Trophoblast cell (in vitro differentiated cells and primary cell): ENCODE measurements around the gene KRT8.
A peak's percentile ranks its signal among the peaks of the same experiment; 100 is the strongest.

Source experiments
- DNase-seq, 2 donors: peaks; one replicate each; pipeline ENCODE4 v3.0.0-alpha.2; 2016
- H2AFZ ChIP-seq: 2 replicates; pipeline ENCODE4 v1.6.1; 2013; ENCODE audit warnings: low read length, moderate library complexity, mild to moderate bottlenecking; ENCODE audit not compliant: insufficient read depth, poor library complexity
- H2AK5ac ChIP-seq: 2 replicates; pipeline ENCODE4 v1.6.1; 2013; ENCODE audit warnings: mild to moderate bottlenecking, low read length
- H2BK120ac ChIP-seq: 2 replicates; pipeline ENCODE4 v1.6.1; 2013; ENCODE audit warnings: low read length, mild to moderate bottlenecking, moderate library complexity; ENCODE audit not compliant: insufficient read depth, poor library complexity
- H2BK12ac ChIP-seq: 2 replicates; pipeline ENCODE4 v1.6.1; 2013; ENCODE audit warnings: mild to moderate bottlenecking, low read length, moderate library complexity
- H2BK5ac ChIP-seq: 2 replicates; pipeline ENCODE4 v1.6.1; 2013; ENCODE audit warnings: low read length, low read depth, moderate library complexity, mild to moderate bottlenecking; ENCODE audit not compliant: poor library complexity
- H3K14ac ChIP-seq: 2 replicates; pipeline ENCODE4 v1.6.1; 2013; ENCODE audit warnings: mild to moderate bottlenecking, low read length
- H3K18ac ChIP-seq: 2 replicates; pipeline ENCODE4 v1.6.1; 2013; ENCODE audit warnings: mild to moderate bottlenecking, low read length
- H3K23ac ChIP-seq: 2 replicates; pipeline ENCODE4 v1.6.1; 2013; ENCODE audit warnings: low read length
- H3K27ac ChIP-seq: 2 replicates; pipeline ENCODE4 v1.5.1; 2013; ENCODE audit warnings: low read depth, mild to moderate bottlenecking, inconsistent platforms, low read length, moderate library complexity
- H3K27me3 ChIP-seq: 2 replicates; pipeline ENCODE4 v1.6.1; 2013; ENCODE audit warnings: inconsistent platforms, mild to moderate bottlenecking, low read length, moderate library complexity; ENCODE audit not compliant: insufficient read depth
- H3K36me3 ChIP-seq, 2 experiments: 1 replicate in 1 of 2; 2 replicates in 1 of 2; pipeline ENCODE4 v1.6.1; 2013; ENCODE audit warnings: low read length in 2 of 2, mild to moderate bottlenecking in 2 of 2, moderate library complexity in 1 of 2; ENCODE audit not compliant: insufficient read depth in 2 of 2, control insufficient read depth in 1 of 2
- H3K4ac ChIP-seq: 2 replicates; pipeline ENCODE4 v1.6.1; 2013; ENCODE audit warnings: low read depth, mild to moderate bottlenecking, low read length, moderate library complexity
- H3K4me1 ChIP-seq, 2 experiments: 1 replicate in 1 of 2; 2 replicates in 1 of 2; pipeline ENCODE4 v1.6.1; 2013; ENCODE audit warnings: low read length in 2 of 2, mild to moderate bottlenecking in 2 of 2, moderate library complexity in 1 of 2; ENCODE audit not compliant: insufficient read depth in 2 of 2, control insufficient read depth in 1 of 2
- H3K4me2 ChIP-seq: 2 replicates; pipeline ENCODE4 v1.6.1; 2013; ENCODE audit warnings: inconsistent platforms, mild to moderate bottlenecking, low read length, moderate library complexity
- H3K4me3 ChIP-seq: 2 replicates; pipeline ENCODE4 v1.5.1; 2013; ENCODE audit warnings: mild to moderate bottlenecking, low read depth, low read length, inconsistent platforms
- H3K79me1 ChIP-seq: one replicate; pipeline ENCODE4 v1.6.1; 2013; ENCODE audit warnings: low read length
- H3K79me2 ChIP-seq: 2 replicates; pipeline ENCODE4 v1.6.1; 2013; ENCODE audit warnings: low read length, mild to moderate bottlenecking; ENCODE audit not compliant: control insufficient read depth, insufficient read depth, poor library complexity
- H3K9ac ChIP-seq: 2 replicates; pipeline ENCODE4 v1.6.1; 2013; ENCODE audit warnings: mild to moderate bottlenecking, low read length
- H3K9me3 ChIP-seq: 2 replicates; pipeline ENCODE4 v1.6.1; 2013; ENCODE audit warnings: low read depth, mild to moderate bottlenecking, control low read depth, inconsistent platforms, low read length; ENCODE audit not compliant: insufficient read depth
- H4K12ac ChIP-seq: 2 replicates; pipeline ENCODE4 v1.6.1; 2013; ENCODE audit warnings: low read depth, mild to moderate bottlenecking, low read length, moderate library complexity
- H4K8ac ChIP-seq: 2 replicates; pipeline ENCODE4 v1.6.1; 2013; ENCODE audit warnings: low read depth, mild to moderate bottlenecking, low read length, moderate library complexity
- H4K91ac ChIP-seq: one replicate; pipeline ENCODE4 v1.6.1; 2013; ENCODE audit warnings: low read depth, mild to moderate bottlenecking, low read length, moderate library complexity
- WGBS: extraction: QIAGEN DNeasy Blood & Tissue Kit; methylation state at CpG from one replicate; pipeline ENCODE4 v1.1.7; 2013; ENCODE audit warnings: missing lambda C conversion rate; ENCODE audit not compliant: insufficient read length, insufficient coverage; ENCODE audit errors: extremely low coverage; 5-methylcytosine and 5-hydroxymethylcytosine counted together

Gene KRT8

DNA sequence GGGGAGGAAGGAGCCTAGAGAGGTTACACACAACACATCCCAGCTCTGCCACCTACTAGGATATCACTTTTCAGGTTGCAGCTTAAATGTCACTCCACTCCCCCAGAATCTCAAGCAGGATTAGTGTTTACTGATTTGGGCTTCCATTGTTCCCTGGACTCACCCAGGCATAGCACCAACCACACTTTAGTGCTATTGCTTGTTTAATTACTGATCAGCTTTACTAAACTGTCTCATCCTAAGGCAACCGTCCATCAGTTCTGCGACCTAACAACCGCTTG, 38.0 kb upstream of the KRT8 start:
- H3K18ac ChIP-seq: peak overlapping the region; percentile 96
- H4K91ac ChIP-seq: peak overlapping the region; percentile 100
- H3K79me2 ChIP-seq: peaks cover 25% of the 10 kb centered on the region
- peaks cover 0 to 3% of the 10 kb centered on the region in 2 experiments for H3K36me3 ChIP-seq
- H2AFZ ChIP-seq: no peak overlapping the region
- peak overlapping the region; percentile 100 for H2BK12ac ChIP-seq
- H3K4ac ChIP-seq: peak overlapping the region; percentile 77
- H3K27me3 ChIP-seq: no peaks in the 10 kb centered on the region
- H2BK5ac ChIP-seq: peak overlapping the region; percentile 59
- H2BK120ac ChIP-seq: peak overlapping the region; percentile 100
- H3K23ac ChIP-seq: no peak overlapping the region
- H4K8ac ChIP-seq: peak overlapping the region; percentile 31
- H4K12ac ChIP-seq: no peak overlapping the region
- H2AK5ac ChIP-seq: peak overlapping the region; percentile 93
- H3K4me3 ChIP-seq: no peak overlapping the region
- no CpG with 5 or more reads among the region's 3 CpGs for WGBS
- no peak overlapping the region for H3K27ac ChIP-seq
- H3K4me1 ChIP-seq: peaks cover 35 to 38% of the 10 kb centered on the region in 2 experiments
- no peak for DNase-seq
- H3K79me1 ChIP-seq: peaks cover 56% of the 10 kb centered on the region
- peak overlapping the region; percentile 94 for H3K14ac ChIP-seq
- no peaks in the 10 kb centered on the region for H3K9me3 ChIP-seq
- no peak overlapping the region for H3K9ac ChIP-seq
- no peak overlapping the region for H3K4me2 ChIP-seq

DNA sequence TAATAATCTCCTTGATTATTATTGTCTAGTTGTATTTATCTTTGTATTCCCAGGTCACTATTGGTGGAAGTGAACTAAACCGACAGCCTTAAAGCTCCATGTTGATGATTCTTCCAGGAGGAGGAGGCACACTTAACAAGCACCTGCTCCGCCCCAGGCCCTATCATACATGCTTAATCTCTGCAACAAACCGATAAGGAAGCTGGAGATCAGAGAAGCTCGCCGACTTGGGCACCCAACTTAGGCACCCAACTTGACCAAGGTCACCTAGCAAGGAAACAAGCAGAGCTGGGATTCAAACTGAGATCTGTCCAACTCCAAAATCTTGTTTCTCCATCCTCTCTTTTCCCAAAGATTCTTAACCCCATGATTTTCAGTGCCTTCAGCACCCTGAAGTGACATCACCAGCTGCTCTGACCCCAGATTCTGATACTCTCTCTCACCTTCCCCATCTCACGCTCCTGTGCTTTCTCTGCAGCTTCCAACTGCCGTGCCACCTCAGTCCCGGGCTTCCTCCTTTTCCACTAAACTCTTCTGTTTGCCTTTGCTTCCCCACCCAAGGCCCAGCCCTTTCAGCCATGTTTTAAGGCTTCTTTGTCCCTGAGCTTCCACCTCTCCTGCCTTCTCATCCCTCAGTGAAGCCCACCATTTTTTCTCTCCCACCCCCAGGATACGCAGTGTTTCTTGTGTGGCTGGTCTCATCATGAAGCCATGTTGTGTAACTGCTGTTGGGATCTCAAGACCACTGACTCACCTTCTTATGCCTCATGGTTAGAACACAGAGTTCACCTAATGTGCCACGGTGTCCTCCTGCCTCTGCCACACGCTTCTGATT, 37.4 kb upstream of the KRT8 start:
- Histone ChIP-seq H3K36me3 (peaks cover 0 to 3% of the 10 kb centered on the region in 2 experiments), H3K79me1 (peaks cover 52% of the 10 kb centered on the region), H2BK12ac (peak overlapping the region; percentile 100), H2AFZ (no peak overlapping the region), H2AK5ac (peak overlapping the region; percentile 49), H3K18ac (peak overlapping the region; percentile 36), H3K9ac (no peak overlapping the region), H3K9me3 (no peaks in the 10 kb centered on the region), H3K23ac (no peak overlapping the region), H4K12ac (no peak overlapping the region), H3K79me2 (peaks cover 23% of the 10 kb centered on the region), H3K14ac (peak overlapping the region; percentile 23), H3K4ac (peak overlapping the region; percentile 39), H3K4me2 (no peak overlapping the region), H2BK120ac (peak overlapping the region; percentile 50), H4K8ac (peak overlapping the region; percentile 5), H3K27me3 (no peaks in the 10 kb centered on the region), H3K4me3 (no peak overlapping the region), H3K4me1 (peaks cover 33 to 35% of the 10 kb centered on the region in 2 experiments), H4K91ac (peak overlapping the region; percentile 100), H3K27ac (no peak overlapping the region), H2BK5ac (peak overlapping the region; percentile 59)
- peak in 1 of 2 donors; percentile 40 for DNase-seq
- WGBS: no CpG with 5 or more reads among the region's 11 CpGs

DNA sequence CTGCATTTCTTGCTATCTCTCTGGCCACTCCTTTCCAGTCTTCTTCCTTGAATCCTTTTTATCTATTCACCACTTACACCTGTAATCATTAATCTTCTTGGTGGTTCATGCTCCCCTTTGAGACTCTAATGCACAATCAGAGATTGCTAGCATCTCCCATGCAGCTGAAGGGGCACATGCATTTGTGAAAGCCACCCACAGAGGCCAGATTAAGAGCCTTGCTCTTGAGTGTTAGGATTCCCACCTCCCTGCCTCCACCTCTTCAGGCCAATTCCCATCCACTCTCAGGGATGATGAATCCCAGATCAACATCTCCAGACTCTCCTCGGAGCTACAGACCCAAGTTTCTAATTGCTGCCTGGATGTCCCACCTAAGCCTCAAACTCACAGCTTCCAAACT, 24.7 kb upstream of the KRT8 start:
- Histone ChIP-seq H3K14ac (no peak overlapping the region), H2BK12ac (peak overlapping the region; percentile 6), H3K27ac (no peak overlapping the region), H3K79me2 (peaks cover 8% of the 10 kb centered on the region), H3K27me3 (no peaks in the 10 kb centered on the region), H2AK5ac (no peak overlapping the region), H2BK5ac (no peak overlapping the region), H2BK120ac (no peak overlapping the region), H3K4me2 (no peak overlapping the region), H3K9ac (no peak overlapping the region), H4K8ac (no peak overlapping the region), H2AFZ (no peak overlapping the region), H4K91ac (no peak overlapping the region), H3K4me3 (no peak overlapping the region), H3K9me3 (no peaks in the 10 kb centered on the region), H3K18ac (no peak overlapping the region), H3K4ac (no peak overlapping the region), H3K23ac (no peak overlapping the region), H3K79me1 (peaks cover 37% of the 10 kb centered on the region), H3K4me1 (peaks cover 26 to 37% of the 10 kb centered on the region in 2 experiments), H4K12ac (no peak overlapping the region), H3K36me3 (no peaks in the 10 kb centered on the region)
- DNase-seq: no peak
- no CpG with 5 or more reads among the region's 1 CpG for WGBS

DNA sequence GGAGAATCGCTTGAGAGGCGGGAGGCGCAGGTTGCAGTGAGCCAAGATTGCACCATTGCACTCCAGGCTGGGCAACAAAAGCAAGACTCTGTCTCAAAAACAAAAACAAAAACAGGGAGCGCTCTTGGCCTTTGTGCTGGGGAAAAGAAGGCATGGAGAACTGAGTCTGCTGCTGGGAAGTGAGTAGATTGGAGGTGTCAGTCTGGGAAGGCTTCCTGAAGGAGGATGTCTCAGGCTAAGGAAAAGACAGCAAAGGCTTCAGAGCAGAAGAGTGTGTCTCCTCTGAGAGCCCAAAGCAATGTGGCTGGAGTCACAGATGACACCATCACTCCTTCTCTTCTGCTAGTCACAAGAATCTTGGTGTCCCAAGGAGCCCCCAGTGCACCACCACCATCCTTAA, 23.1 kb upstream of the KRT8 start:
- peaks cover 26 to 40% of the 10 kb centered on the region in 2 experiments for H3K4me1 ChIP-seq
- no peaks in the 10 kb centered on the region for H3K9me3 ChIP-seq
- peak overlapping the region; percentile 31 for H3K18ac ChIP-seq
- H2BK5ac ChIP-seq: peak overlapping the region; percentile 1
- no peak overlapping the region for H3K4me3 ChIP-seq
- H2BK12ac ChIP-seq: peak overlapping the region; percentile 93
- H4K8ac ChIP-seq: no peak overlapping the region
- WGBS: no CpG with 5 or more reads among the region's 4 CpGs
- peak overlapping the region; percentile 98 for H2AK5ac ChIP-seq
- H3K79me1 ChIP-seq: peaks cover 46% of the 10 kb centered on the region
- H2AFZ ChIP-seq: no peak overlapping the region
- no peak overlapping the region for H3K9ac ChIP-seq
- no peak overlapping the region for H3K4me2 ChIP-seq
- peak overlapping the region; percentile 95 for H2BK120ac ChIP-seq
- peak overlapping the region; percentile 94 for H3K27ac ChIP-seq
- H3K14ac ChIP-seq: peak overlapping the region; percentile 84
- no peaks in the 10 kb centered on the region for H3K27me3 ChIP-seq
- peak overlapping the region; percentile 95 for H4K91ac ChIP-seq
- DNase-seq: no peak
- no peak overlapping the region for H4K12ac ChIP-seq
- H3K36me3 ChIP-seq: no peaks in the 10 kb centered on the region
- no peak overlapping the region for H3K23ac ChIP-seq
- peak overlapping the region; percentile 82 for H3K4ac ChIP-seq
- peaks cover 8% of the 10 kb centered on the region for H3K79me2 ChIP-seq
